SIG-M5 (cell line): ENCODE results near the gene OR2H1.

Experiments used
- DNase-seq: peaks from one replicate; lab custom pipeline; 2025; lab: John Stamatoyannopoulos, UW

The OR2H1 gene

GRCh38 chr6:29483735-29484134, 26.8 kb downstream of the OR2H1 start:
- DNase-seq, result no peak

GRCh38 chr6:29486577-29486976, 29.6 kb downstream of the OR2H1 start:
- no peak for DNase-seq

GRCh38 chr6:29487131-29487530, 30.2 kb downstream of the OR2H1 start:
- no peak for DNase-seq

GRCh38 chr6:29487660-29488059, 30.7 kb downstream of the OR2H1 start, which contains the start of gene MAS1L:
MAS1L (minus strand) TSS chr6:29487956; CDS start chr6:29487902, 54 bp downstream.
- no peak for DNase-seq

- no peak for DNase-seq
Observed at GRCh38 chr6:29488874-29489273, 31.9 kb downstream of the OR2H1 start.

GRCh38 chr6:29489286-29489685, 32.3 kb downstream of the OR2H1 start:
- no peak for DNase-seq

GRCh38 chr6:29490055-29490454, 33.1 kb downstream of the OR2H1 start:
- DNase-seq, result no peak

- DNase-seq, result no peak
Observed at GRCh38 chr6:29490552-29490951, 33.6 kb downstream of the OR2H1 start.

- DNase-seq, result no peak
Observed at GRCh38 chr6:29491574-29491973, 34.6 kb downstream of the OR2H1 start.

GRCh38 chr6:29493261-29493660, 36.3 kb downstream of the OR2H1 start:
- DNase-seq, result no peak

GRCh38 chr6:29494131-29494530, 37.2 kb downstream of the OR2H1 start:
- no peak for DNase-seq

GRCh38 chr6:29495571-29495970, 38.6 kb downstream of the OR2H1 start:
- DNase-seq, result no peak

GRCh38 chr6:29496961-29497360, 40.0 kb downstream of the OR2H1 start:
- DNase-seq, result no peak

- no peak for DNase-seq
Observed at GRCh38 chr6:29499704-29500103, 42.7 kb downstream of the OR2H1 start.

- no peak for DNase-seq
Observed at GRCh38 chr6:29500594-29500993, 43.6 kb downstream of the OR2H1 start.

GRCh38 chr6:29501106-29501505, 44.2 kb downstream of the OR2H1 start:
- DNase-seq, result no peak

GRCh38 chr6:29502181-29502580, 45.2 kb downstream of the OR2H1 start:
- no peak for DNase-seq

- no peak for DNase-seq
Observed at GRCh38 chr6:29502597-29502996, 45.6 kb downstream of the OR2H1 start.

GRCh38 chr6:29504961-29505360, 48.0 kb downstream of the OR2H1 start:
- DNase-seq, result no peak

- DNase-seq, result no peak
Observed at GRCh38 chr6:29505808-29506207, 48.9 kb downstream of the OR2H1 start.

GRCh38 chr6:29506446-29507067, 49.6 kb downstream of the OR2H1 start:
- no peak for DNase-seq

GRCh38 chr6:29507319-29507718, 50.4 kb downstream of the OR2H1 start:
- no peak for DNase-seq

- no peak for DNase-seq
Observed at GRCh38 chr6:29509239-29509638, 52.3 kb downstream of the OR2H1 start.

GRCh38 chr6:29509711-29510110, 52.8 kb downstream of the OR2H1 start:
- DNase-seq, result no peak
